ENCODE measurements around the gene VPS37C. TPM values are rescaled to one million over a fixed set of nuclear protein-coding genes. Genes with fewer than 3 reads are reported as not detected.

Gene VPS37C
- total RNA-seq, 2 donors from 2014 or later = 9.7 to 13.3 TPM

- no peak for DNase-seq (ENCODE audit: low spot score)
- no peak for ATAC-seq
- no peaks in the 10 kb centered on the region for H3K27me3 Mint-ChIP-seq
- H3K4me1 Mint-ChIP-seq (ENCODE audit: low read depth in 2 of 2) = peaks cover 10 to 13% of the 10 kb centered on the region in 2 donors
- H3K27ac Mint-ChIP-seq = no peak overlapping the region
- H3K9me3 Mint-ChIP-seq = peaks cover 5% of the 10 kb centered on the region
- peaks cover 18% of the 10 kb centered on the region for H3K36me3 Mint-ChIP-seq
- no peak overlapping the region for H3K4me3 Mint-ChIP-seq
These were observed 5.9 kb downstream of the VPS37C start for GRCh38 chr11:61155312-61155711.

- Mint-ChIP-seq H3K36me3 (peaks cover 18% of the 10 kb centered on the region), H3K27ac (no peak overlapping the region), H3K27me3 (no peaks in the 10 kb centered on the region), H3K4me3 (no peak overlapping the region), H3K9me3 (peaks cover 5% of the 10 kb centered on the region), H3K4me1 (ENCODE audit: low read depth in 2 of 2) (peaks cover 12 to 14% of the 10 kb centered on the region in 2 donors)
- ATAC-seq = no peak
- DNase-seq (ENCODE audit: low spot score) = no peak
These were observed 6.7 kb downstream of the VPS37C start for GRCh38 chr11:61154528-61154927.

GRCh38 chr11:61153593-61154095 is 7.6 kb downstream of the VPS37C start:
- H3K9me3 Mint-ChIP-seq = peaks cover 5% of the 10 kb centered on the region
- no peak overlapping the region for H3K27ac Mint-ChIP-seq
- DNase-seq (ENCODE audit: low spot score) (no peak), ATAC-seq (no peak)
- no peak overlapping the region for H3K4me3 Mint-ChIP-seq
- peaks cover 18% of the 10 kb centered on the region for H3K36me3 Mint-ChIP-seq
- H3K27me3 Mint-ChIP-seq = no peaks in the 10 kb centered on the region
- peaks cover 7 to 8% of the 10 kb centered on the region in 2 donors for H3K4me1 Mint-ChIP-seq (ENCODE audit: low read depth in 2 of 2)

DNA sequence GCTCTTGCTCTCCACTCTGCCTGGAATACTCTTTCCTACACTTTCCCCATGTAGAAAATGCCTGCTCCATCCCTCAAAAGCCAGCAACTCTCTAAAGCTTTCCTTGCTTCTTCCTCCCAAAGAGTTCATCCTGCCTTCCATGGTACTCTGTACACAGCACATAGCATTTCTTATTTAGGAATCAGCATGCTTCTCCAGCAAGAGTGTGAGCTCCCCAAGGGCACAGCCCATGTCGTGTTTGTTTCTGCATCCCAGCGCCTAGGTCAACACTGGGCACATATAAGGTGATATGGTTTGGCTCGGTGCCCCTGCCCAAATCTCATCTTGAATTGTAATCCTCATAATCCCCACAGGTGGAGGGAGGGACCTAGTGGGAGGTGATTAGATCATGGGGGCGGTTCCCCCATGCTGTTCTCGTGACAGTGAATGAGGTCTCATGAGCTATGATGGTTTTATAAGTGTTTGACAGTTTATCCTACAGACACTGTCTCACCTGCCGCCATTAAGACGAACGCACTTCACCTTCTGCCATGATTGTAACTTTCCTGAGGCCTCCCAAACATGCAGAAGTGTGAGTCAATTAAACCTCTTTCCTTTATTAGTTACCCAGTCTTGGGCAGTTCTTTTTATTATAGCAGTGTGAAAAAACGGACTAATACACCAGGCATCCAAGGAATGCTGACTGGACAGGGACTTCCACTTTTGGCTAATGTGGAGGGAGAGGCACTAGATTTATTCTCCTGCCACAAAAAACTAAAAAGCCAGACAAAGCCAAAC is 8.2 kb downstream of the VPS37C start:
- H3K36me3 Mint-ChIP-seq = peaks cover 18% of the 10 kb centered on the region
- H3K9me3 Mint-ChIP-seq = peaks cover 5% of the 10 kb centered on the region
- peaks cover 6% of the 10 kb centered on the region in 2 donors for H3K4me1 Mint-ChIP-seq (ENCODE audit: low read depth in 2 of 2)
- peak overlapping the region in 1 of 2 donors; percentile 36 for H3K27ac Mint-ChIP-seq
- DNase-seq (ENCODE audit: low spot score) = no peak
- no peak overlapping the region for H3K4me3 Mint-ChIP-seq
- H3K27me3 Mint-ChIP-seq = no peaks in the 10 kb centered on the region
- ATAC-seq = no peak

- Mint-ChIP-seq H3K4me1 (ENCODE audit: low read depth in 2 of 2) (peaks cover 6% of the 10 kb centered on the region in 2 donors), H3K9me3 (peaks cover 5% of the 10 kb centered on the region), H3K36me3 (peaks cover 18% of the 10 kb centered on the region), H3K27ac (no peak overlapping the region), H3K27me3 (no peaks in the 10 kb centered on the region), H3K4me3 (no peak overlapping the region)
- ATAC-seq (no peak), DNase-seq (ENCODE audit: low spot score) (no peak)
These were observed 9.5 kb downstream of the VPS37C start for GRCh38 chr11:61151545-61152252.

- H3K4me3 Mint-ChIP-seq = no peak overlapping the region
- H3K4me1 Mint-ChIP-seq (ENCODE audit: low read depth in 2 of 2) = peaks cover 5 to 6% of the 10 kb centered on the region in 2 donors
- peaks cover 5% of the 10 kb centered on the region for H3K9me3 Mint-ChIP-seq
- peaks cover 18% of the 10 kb centered on the region for H3K36me3 Mint-ChIP-seq
- DNase-seq (ENCODE audit: low spot score) = no peak
- no peaks in the 10 kb centered on the region for H3K27me3 Mint-ChIP-seq
- ATAC-seq = no peak
- H3K27ac Mint-ChIP-seq = no peak overlapping the region
These were observed 10.3 kb downstream of the VPS37C start for GRCh38 chr11:61150706-61151544.

DNA sequence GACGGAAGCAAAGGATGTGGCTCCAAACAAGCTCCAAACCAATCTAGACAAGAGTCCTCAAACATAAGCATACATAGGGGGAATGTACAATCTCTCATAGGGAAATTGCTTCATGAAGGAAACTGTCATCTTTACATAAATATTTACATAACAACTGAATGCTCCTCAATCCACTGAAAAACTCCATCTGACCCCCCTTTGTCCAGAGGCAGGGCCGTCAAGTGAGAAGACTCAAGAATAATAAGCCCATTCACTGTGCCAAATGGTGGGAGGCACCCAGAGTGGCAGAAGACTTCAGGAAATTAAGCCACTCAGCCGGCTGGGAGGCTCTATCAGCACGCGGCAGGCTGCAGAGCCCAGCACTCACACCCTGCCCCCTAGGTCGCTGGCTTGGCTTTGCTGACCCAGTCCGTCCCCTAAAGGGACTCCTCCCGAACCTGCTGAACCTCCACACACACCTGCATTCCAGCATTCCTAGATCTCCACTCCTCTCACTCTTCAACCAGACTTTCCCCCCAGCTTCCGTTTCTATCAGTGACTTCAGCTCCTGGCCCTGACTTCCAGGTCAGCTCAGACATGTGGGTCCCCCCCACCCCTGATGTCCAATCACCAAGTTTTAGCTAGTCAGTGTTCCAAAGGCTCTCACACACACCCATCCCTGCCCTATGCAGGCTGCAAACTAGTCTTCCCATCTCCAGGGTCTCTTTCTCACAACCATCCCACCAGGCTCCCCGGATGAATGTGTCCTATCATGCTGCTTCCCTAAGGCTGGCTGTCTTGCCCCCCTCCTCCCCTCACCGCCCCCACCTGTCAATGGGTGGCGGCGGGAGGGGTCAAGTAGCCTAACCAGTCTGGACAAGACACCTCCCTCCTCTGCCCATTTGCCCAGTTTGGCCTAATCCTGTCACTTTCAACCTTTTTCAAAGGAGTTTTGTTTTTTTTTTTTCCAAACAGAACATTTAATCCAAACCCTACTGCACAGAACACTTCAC is 11.3 kb downstream of the VPS37C start:
- DNase-seq (ENCODE audit: low spot score) (no peak), ATAC-seq (no peak)
- no peak overlapping the region for H3K4me3 Mint-ChIP-seq
- H3K4me1 Mint-ChIP-seq (ENCODE audit: low read depth in 2 of 2) = peaks cover 3 to 6% of the 10 kb centered on the region in 2 donors
- peaks cover 5% of the 10 kb centered on the region for H3K9me3 Mint-ChIP-seq
- no peak overlapping the region for H3K27ac Mint-ChIP-seq
- no peaks in the 10 kb centered on the region for H3K27me3 Mint-ChIP-seq
- H3K36me3 Mint-ChIP-seq = peaks cover 11% of the 10 kb centered on the region

DNA sequence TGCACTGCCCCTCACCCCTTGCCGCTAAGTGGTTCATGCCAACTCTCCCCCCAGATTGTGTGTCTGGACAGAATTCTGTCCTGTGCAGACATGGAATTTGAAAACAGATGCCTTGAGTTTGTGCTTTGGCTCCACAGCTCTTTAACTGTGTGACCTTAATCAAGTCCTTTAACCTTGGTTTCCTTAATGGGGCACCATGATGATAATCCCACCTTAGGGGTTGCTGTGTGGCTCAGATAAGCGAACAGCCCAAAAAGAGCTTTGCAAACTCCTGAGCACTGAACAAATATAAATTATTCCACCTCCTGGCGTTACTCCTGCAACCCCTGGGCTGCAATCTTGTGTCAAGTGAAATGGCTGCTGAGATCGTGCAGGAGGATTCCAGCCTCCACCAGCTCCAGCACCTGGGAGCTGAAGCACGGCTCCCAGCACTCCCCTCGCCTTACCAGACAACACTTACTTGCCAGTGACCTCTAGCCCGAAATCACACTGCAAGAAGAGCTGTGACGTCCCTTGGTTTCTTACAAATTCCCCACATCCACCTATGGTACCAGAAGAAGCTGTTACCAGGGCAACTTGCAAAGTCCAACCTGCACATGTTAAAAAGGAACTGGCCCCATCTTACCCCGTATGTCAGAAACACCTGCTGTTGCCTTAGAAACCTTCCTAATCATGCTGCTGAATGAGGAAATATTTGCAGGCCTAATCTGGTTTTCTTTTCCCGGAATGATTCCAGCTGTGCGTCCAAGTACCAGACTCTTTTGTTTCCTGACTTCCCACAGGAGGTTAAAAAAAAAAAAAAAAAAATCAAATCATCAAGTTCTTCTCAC is 13.2 kb downstream of the VPS37C start:
- Mint-ChIP-seq H3K36me3 (no peaks in the 10 kb centered on the region), H3K4me3 (no peak overlapping the region), H3K4me1 (ENCODE audit: low read depth in 2 of 2) (peaks cover 3 to 6% of the 10 kb centered on the region in 2 donors), H3K27ac (no peak overlapping the region), H3K9me3 (no peaks in the 10 kb centered on the region), H3K27me3 (no peaks in the 10 kb centered on the region)
- ATAC-seq = no peak
- DNase-seq (ENCODE audit: low spot score) = no peak

DNA sequence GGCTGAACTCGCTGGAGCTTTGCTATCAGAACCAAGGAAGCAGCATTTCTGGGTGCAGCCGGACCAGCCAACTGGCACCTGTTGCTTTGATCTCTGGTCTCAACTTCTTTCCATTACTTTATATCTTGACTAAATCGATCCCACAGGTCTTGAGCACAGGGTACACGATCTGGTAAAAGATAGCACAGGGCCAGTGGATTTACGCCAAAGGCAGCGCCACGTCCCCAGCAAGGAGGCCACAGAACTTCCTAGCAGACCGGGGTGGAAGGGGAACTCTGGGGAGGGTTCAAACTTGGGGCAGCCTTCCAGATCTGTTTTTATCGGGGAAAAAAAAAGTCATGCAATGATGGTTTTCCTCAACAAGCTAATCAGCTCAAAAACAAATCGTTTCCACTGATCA is 14.0 kb downstream of the VPS37C start:
- Mint-ChIP-seq H3K4me1 (ENCODE audit: low read depth in 2 of 2) (peaks cover 3 to 6% of the 10 kb centered on the region in 2 donors), H3K4me3 (no peak overlapping the region), H3K27ac (no peak overlapping the region), H3K9me3 (no peaks in the 10 kb centered on the region), H3K27me3 (no peaks in the 10 kb centered on the region), H3K36me3 (no peaks in the 10 kb centered on the region)
- DNase-seq (ENCODE audit: low spot score) (no peak), ATAC-seq (no peak)

DNA sequence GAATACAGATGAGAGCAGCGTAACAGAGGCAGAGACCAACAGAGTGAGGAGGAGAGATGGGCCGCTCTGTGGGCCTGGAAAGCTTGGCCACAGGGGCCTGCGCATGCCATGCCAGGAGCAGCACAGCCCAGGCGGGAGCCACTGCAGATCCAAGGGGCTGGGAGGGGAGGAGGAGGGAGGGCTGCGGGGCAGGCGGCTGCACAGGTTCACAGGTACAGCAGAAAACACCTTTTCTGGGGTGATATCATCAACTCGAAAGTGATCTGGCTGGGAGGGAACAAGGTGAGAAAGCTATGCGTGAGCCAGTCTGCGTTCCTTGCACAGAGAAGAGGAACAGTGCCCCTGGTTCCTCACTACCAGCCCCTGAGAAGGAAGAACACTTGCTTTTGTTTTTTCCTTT is 14.8 kb downstream of the VPS37C start:
- Mint-ChIP-seq H3K4me3 (no peak overlapping the region), H3K9me3 (no peaks in the 10 kb centered on the region), H3K36me3 (no peaks in the 10 kb centered on the region), H3K4me1 (ENCODE audit: low read depth in 2 of 2) (peaks cover 3 to 6% of the 10 kb centered on the region in 2 donors), H3K27ac (no peak overlapping the region), H3K27me3 (no peaks in the 10 kb centered on the region)
- DNase-seq (ENCODE audit: low spot score) = no peak
- ATAC-seq = no peak

GRCh38 chr11:61145228-61146005 is 15.8 kb downstream of the VPS37C start:
- Mint-ChIP-seq H3K36me3 (no peaks in the 10 kb centered on the region), H3K4me1 (ENCODE audit: low read depth in 2 of 2) (peaks cover 3 to 6% of the 10 kb centered on the region in 2 donors), H3K27me3 (no peaks in the 10 kb centered on the region), H3K4me3 (no peak overlapping the region), H3K9me3 (no peaks in the 10 kb centered on the region), H3K27ac (no peak overlapping the region)
- DNase-seq (ENCODE audit: low spot score) (no peak), ATAC-seq (no peak)

Measured in natural killer cell treated with Interleukin-12 subunit alpha and Interleukin-12 subunit beta and Interleukin-15 and Interleukin-18, amount 100 ng/mL, for 72 hours (primary cell).